GM12878 (cell line): Measurements from ENCODE around the gene RBM42. TPM values are rescaled to one million over a fixed set of nuclear protein-coding genes. Genes with fewer than 3 reads are reported as not detected.

Experiments used
- ATAC-seq: fragments of 200-7000 bp; cut with Tn5 transposase; 3 replicates; pipeline ENCODE4 v1.9.1; 2020; ENCODE audit warnings: mild to moderate bottlenecking, moderate library complexity
- BruUV-seq: library from RNA; stranded (reverse); fragments of 400-500 nt; replicated peaks from 2 replicates; lab custom pipeline; 2021; lab: Mats Ljungman, UMichigan
- CTCF ChIA-PET: fragments of 300-600 bp; sonication (Branson Sonifier 250); formaldehyde crosslinking; extraction: SDS; loops from one replicate; lab custom pipeline; 2021; ENCODE audit warnings: inconsistent platforms; lab: Yijun Ruan, JAX
- POLR2A ChIA-PET: fragments of 350-600 bp; formaldehyde crosslinking; extraction: SDS; loops from one replicate; lab custom pipeline; 2021; ENCODE audit warnings: inconsistent platforms; lab: Charles Lee
- RAD21 ChIA-PET: fragments of 300-600 bp; sonication (Branson Sonifier 250); formaldehyde crosslinking; loops from one replicate; lab custom pipeline; 2023; ENCODE audit warnings: antibody characterized with exemption; ENCODE audit not compliant: unreplicated experiment; lab: Charles Lee
- SMC1A ChIA-PET: fragments of 300-600 bp; sonication (Branson Sonifier 250); formaldehyde crosslinking; loops from one replicate; lab custom pipeline; 2023; ENCODE audit not compliant: unreplicated experiment, uncharacterized antibody; lab: Charles Lee
- DNase-seq: peaks from one replicate; pipeline ENCODE4 v3.0.0-alpha.2; 2011; ENCODE audit warnings: low read depth, low spot score
- FAIRE-seq: peaks from 3 replicates; lab custom pipeline; 2011; peaks lifted over from hg19 to GRCh38; lab: Jason Lieb, UNC
- H2AFZ ChIP-seq: 2 replicates; pipeline ENCODE4 v1.6.0; 2011; ENCODE audit warnings: low read depth, low read length, control low read depth; ENCODE audit not compliant: control insufficient read depth
- H3K27ac ChIP-seq: 2 replicates; pipeline ENCODE4 v1.5.1; 2011; ENCODE audit warnings: control low read depth; ENCODE audit not compliant: control insufficient read depth, insufficient read depth
- H3K27me3 ChIP-seq, 2 experiments: replicated peaks in 1 of 2; 2 replicates each; pipeline versions ENCODE4 v1.6.0 to v1.6.1; 2011; ENCODE audit warnings: low read length in 1 of 2; ENCODE audit not compliant: control insufficient read depth in 2 of 2, insufficient read depth in 2 of 2
- H3K36me3 ChIP-seq, 2 experiments: 2 replicates each; pipeline ENCODE4 v1.5.1; 2011; ENCODE audit warnings: low read length in 1 of 2; ENCODE audit not compliant: control insufficient read depth in 2 of 2, insufficient read depth in 2 of 2
- H3K4me1 ChIP-seq: 2 replicates; pipeline ENCODE4 v1.6.1; 2011; ENCODE audit warnings: mild to moderate bottlenecking, low read length, moderate library complexity, mixed read lengths; ENCODE audit not compliant: control insufficient read depth, insufficient read depth
- H3K4me2 ChIP-seq: 2 replicates; pipeline ENCODE4 v1.6.0; 2011; ENCODE audit warnings: control low read depth; ENCODE audit not compliant: control insufficient read depth, insufficient read depth
- H3K4me3 ChIP-seq: fragments of 200-600 bp; sonication (generic); 2 replicates; pipeline ENCODE4 v1.5.1; 2016
- H3K79me2 ChIP-seq: 2 replicates; pipeline ENCODE4 v1.6.0; 2011; ENCODE audit warnings: low read length; ENCODE audit not compliant: control insufficient read depth, insufficient read depth
- H3K9ac ChIP-seq: 2 replicates; pipeline ENCODE4 v1.8.0; 2011; ENCODE audit warnings: low read length, control low read depth, mixed read lengths; ENCODE audit not compliant: control insufficient read depth, insufficient read depth
- H3K9me3 ChIP-seq: replicated peaks from 3 replicates; pipeline ENCODE4 v1.5.1; 2011; ENCODE audit warnings: mild to moderate bottlenecking, low read length; ENCODE audit not compliant: control insufficient read depth, insufficient read depth
- H4K20me1 ChIP-seq: 2 replicates; pipeline ENCODE4 v1.6.0; 2011; ENCODE audit not compliant: control insufficient read depth, insufficient read depth
- ETV6 ChIP-seq, 2 experiments: fragments of 450-650 bp in 1 of 2; IDR thresholded peaks in 1 of 2; conservative IDR thresholded peaks in 1 of 2; 2 replicates each; pipeline ENCODE4 v1.6.1; 2014; ENCODE audit warnings: antibody characterized with exemption in 1 of 2, borderline replicate concordance in 1 of 2, low read depth in 1 of 2, mild to moderate bottlenecking in 1 of 2, moderate library complexity in 1 of 2
- JUNB ChIP-seq: IDR thresholded peaks from 2 replicates; pipeline ENCODE4 v1.6.1; 2016; ENCODE audit warnings: antibody characterized with exemption, mild to moderate bottlenecking
- MXI1 ChIP-seq: fragments of 150-350 bp; IDR thresholded peaks from 2 replicates; pipeline ENCODE4 v1.6.1; 2011; ENCODE audit warnings: low read depth, mild to moderate bottlenecking, inconsistent platforms, low read length, improper control_type of control experiment
- RAD51 ChIP-seq: fragments of 450-650 bp; IDR thresholded peaks from 2 replicates; pipeline ENCODE4 v1.6.1; 2016; ENCODE audit warnings: moderate library complexity, mild to moderate bottlenecking, inconsistent platforms
- RFX5 ChIP-seq: IDR thresholded peaks from 2 replicates; pipeline ENCODE4 v1.6.1; 2011; ENCODE audit warnings: low read depth, low read length, improper control_type of control experiment
- RUNX3 ChIP-seq: IDR thresholded peaks from 2 replicates; pipeline ENCODE4 v1.6.1; 2012; ENCODE audit warnings: low read length, inconsistent platforms
- SMAD5 ChIP-seq: IDR thresholded peaks from 2 replicates; pipeline ENCODE4 v1.6.1; 2016; ENCODE audit warnings: antibody characterized with exemption, low read depth
- SMARCA5 ChIP-seq: fragments of 450-650 bp; IDR thresholded peaks from 2 replicates; pipeline ENCODE4 v1.6.1; 2017; ENCODE audit warnings: mild to moderate bottlenecking
- ZNF622 ChIP-seq: fragments of 450-650 bp; IDR thresholded peaks from 2 replicates; pipeline ENCODE4 v1.6.1; 2017; ENCODE audit warnings: mild to moderate bottlenecking, inconsistent platforms
- WGBS: methylation state at CpG from one replicate; pipeline ENCODE4 v1.1.6; 2016; ENCODE audit warnings: low lambda C conversion rate; ENCODE audit not compliant: insufficient replicate concordance, insufficient coverage; ENCODE audit errors: missing lambda C conversion rate; 5-methylcytosine and 5-hydroxymethylcytosine counted together
- in situ Hi-C: fragments of 300-500 bp; cut with MboI; formaldehyde crosslinking; loops from 9 replicates; pipeline ENCODE4 v1.14.3; 2018; ENCODE audit warnings: mixed read lengths
- intact Hi-C: fragments of 100-400 bp; cut with micrococcal nuclease; formaldehyde crosslinking; loops from one replicate; pipeline ENCODE4 v1.14.2; 2022; ENCODE audit not compliant: unreplicated experiment
- polyA plus RNA-seq, 11 experiments: library from polyadenylated mRNA; depleted of rRNA in 4 of 11; unstranded in 6 of 11; stranded (reverse) in 5 of 11; fragments of >200 nt; fragmentation: Nextera tagmentation in 4 of 11; fragmentation: Illumina TruSeq in 1 of 11; extraction: Ambion mirVana in 4 of 11; extraction: Trizol in 1 of 11; gene quantifications; 1 replicate in 1 of 11; 2 replicates in 10 of 11; pipeline versions ENCODE4 v1.2.1 to v1.2.3, GENCODE V29; 2011 to 2016; ENCODE audit warnings: inconsistent platforms in 2 of 11, missing spikeins in 2 of 11, low read depth in 1 of 11
- total RNA-seq, 4 experiments: library from RNA; depleted of rRNA in 3 of 4; stranded (reverse); fragments of >200 nt in 3 of 4; fragmentation: Illumina TruSeq in 1 of 4; extraction: Trizol in 1 of 4; gene quantifications; 2 replicates each; pipeline versions ENCODE4 v1.2.1 to v1.2.3, GENCODE V29; 2013 to 2021
- TF ChIP-seq, protein P1 (sequence below): fragments of 450-650 bp; IDR thresholded peaks from 2 replicates; pipeline ENCODE4 v1.6.1; 2016; ENCODE audit warnings: mild to moderate bottlenecking
- TF ChIP-seq, protein P2 (sequence below), 3 experiments: IDR thresholded peaks in 2 of 3; conservative IDR thresholded peaks in 1 of 3; 2 replicates each; pipeline ENCODE4 v1.5.1; 2011; ENCODE audit warnings: low read depth in 3 of 3, low read length in 3 of 3, mild to moderate bottlenecking in 3 of 3, control low read depth in 2 of 3, moderate library complexity in 2 of 3, inconsistent platforms in 1 of 3, mixed read lengths in 1 of 3; ENCODE audit not compliant: control insufficient read depth in 2 of 3, insufficient read depth in 1 of 3; ENCODE audit errors: extremely low read depth in 1 of 3

The RBM42 gene
- total and polyA plus RNA-seq, 10 of the 15 experiments (the other 5 are each of a cell fraction or from before 2014, with no cell fraction given): 4.2 to 117 (median 48.5) TPM

DNA sequence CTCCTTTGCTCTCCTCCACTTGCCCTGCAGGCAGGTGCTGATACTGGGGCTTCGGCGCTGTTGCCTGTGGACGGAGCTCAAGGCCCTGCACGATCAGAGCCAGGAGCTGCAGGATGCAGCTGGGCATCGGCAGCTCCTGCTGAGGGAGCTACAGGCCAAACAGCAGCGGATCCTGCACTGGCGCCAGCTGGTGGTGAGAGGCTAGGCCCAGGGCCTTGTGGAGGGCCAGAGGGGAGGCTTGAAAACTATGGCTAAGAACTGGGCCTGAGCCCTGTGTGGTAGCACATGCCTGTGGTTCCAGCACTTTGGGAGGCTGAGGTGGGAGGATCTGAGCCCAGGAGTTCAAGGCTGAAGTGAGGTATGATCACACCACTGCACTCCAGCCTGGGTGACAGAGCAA lies 10.0 kb upstream of the RBM42 start (continued):
- no peak for TF ChIP-seq ETV6 (conservative IDR thresholded peaks at IDR 0.05 in 1 of 2, IDR thresholded peaks at IDR 0.05 in 1 of 2; ENCODE audit: borderline replicate concordance in 1 of 2, low read depth in 1 of 2)
- TF ChIP-seq SMAD5: no peak
- TF ChIP-seq, protein P1, sequence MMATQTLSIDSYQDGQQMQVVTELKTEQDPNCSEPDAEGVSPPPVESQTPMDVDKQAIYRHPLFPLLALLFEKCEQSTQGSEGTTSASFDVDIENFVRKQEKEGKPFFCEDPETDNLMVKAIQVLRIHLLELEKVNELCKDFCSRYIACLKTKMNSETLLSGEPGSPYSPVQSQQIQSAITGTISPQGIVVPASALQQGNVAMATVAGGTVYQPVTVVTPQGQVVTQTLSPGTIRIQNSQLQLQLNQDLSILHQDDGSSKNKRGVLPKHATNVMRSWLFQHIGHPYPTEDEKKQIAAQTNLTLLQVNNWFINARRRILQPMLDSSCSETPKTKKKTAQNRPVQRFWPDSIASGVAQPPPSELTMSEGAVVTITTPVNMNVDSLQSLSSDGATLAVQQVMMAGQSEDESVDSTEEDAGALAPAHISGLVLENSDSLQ: no peak
- no peak for TF ChIP-seq JUNB

DNA sequence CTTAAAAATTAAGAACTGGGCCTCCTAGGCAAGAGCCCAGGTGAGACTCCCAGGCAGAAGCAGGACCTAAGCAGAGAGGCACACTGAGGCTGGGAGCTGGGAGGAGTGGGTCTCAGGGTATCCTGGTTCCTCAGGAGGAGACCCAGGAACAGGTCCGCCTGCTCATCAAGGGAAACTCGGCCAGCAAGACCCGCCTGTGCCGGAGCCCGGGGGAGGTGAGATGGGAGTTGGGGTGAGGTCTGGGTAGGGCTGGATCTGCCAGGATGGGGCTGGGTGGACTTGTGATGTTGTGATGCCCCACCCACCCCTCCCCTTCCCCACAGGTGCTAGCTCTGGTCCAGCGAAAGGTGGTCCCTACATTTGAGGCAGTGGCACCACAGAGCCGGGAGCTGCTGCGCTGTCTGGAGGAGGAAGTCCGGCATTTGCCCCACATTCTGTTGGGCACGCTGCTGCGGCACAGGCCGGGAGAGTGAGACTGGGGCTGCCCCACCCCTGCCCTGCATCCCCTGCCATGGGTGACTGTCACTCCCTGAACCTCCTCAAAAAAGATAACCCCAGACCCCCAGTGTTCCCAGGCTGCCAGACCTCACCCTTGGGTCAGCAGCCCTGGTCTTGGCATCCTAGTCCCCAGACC lies 9.4 kb upstream of the RBM42 start:
- FAIRE-seq (no peak), DNase-seq (no peak), ATAC-seq (no peak)
- BruUV-seq: no TSS peak
- SMC1A ChIA-PET: no interaction called here
- CTCF ChIA-PET: no interaction called here
- TF ChIP-seq SMARCA5 (no peak), ETV6 (conservative IDR thresholded peaks at IDR 0.05 in 1 of 2, IDR thresholded peaks at IDR 0.05 in 1 of 2; ENCODE audit: borderline replicate concordance in 1 of 2, low read depth in 1 of 2) (no peak), MXI1 (no peak), RUNX3 (no peak), RAD51 (no peak), RFX5 (no peak), ZNF622 (no peak)
- TF ChIP-seq, protein P2, sequence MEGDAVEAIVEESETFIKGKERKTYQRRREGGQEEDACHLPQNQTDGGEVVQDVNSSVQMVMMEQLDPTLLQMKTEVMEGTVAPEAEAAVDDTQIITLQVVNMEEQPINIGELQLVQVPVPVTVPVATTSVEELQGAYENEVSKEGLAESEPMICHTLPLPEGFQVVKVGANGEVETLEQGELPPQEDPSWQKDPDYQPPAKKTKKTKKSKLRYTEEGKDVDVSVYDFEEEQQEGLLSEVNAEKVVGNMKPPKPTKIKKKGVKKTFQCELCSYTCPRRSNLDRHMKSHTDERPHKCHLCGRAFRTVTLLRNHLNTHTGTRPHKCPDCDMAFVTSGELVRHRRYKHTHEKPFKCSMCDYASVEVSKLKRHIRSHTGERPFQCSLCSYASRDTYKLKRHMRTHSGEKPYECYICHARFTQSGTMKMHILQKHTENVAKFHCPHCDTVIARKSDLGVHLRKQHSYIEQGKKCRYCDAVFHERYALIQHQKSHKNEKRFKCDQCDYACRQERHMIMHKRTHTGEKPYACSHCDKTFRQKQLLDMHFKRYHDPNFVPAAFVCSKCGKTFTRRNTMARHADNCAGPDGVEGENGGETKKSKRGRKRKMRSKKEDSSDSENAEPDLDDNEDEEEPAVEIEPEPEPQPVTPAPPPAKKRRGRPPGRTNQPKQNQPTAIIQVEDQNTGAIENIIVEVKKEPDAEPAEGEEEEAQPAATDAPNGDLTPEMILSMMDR (IDR thresholded peaks at IDR 0.05 in 2 of 3, conservative IDR thresholded peaks at IDR 0.05 in 1 of 3; ENCODE audit: control insufficient read depth in 2 of 3, extremely low read depth in 1 of 3, insufficient read depth in 1 of 3, low read depth in 3 of 3, low read length in 3 of 3): no peak
- Histone ChIP-seq H3K4me1 (no peaks in the 10 kb centered on the region), H3K9me3 (no peaks in the 10 kb centered on the region), H3K27me3 (no peaks in the 10 kb centered on the region), H2AFZ (no peak overlapping the region), H3K27ac (no peak overlapping the region), H3K9ac (no peak overlapping the region), H3K4me2 (no peak overlapping the region), H3K36me3 (no peaks in the 10 kb centered on the region; a peak in 1 of 4 replicates), H3K79me2 (no peaks in the 10 kb centered on the region), H4K20me1 (no peaks in the 10 kb centered on the region), H3K4me3 (no peak overlapping the region)
- in situ Hi-C loops (no loop called here), intact Hi-C loops (no loop called here)
- WGBS: 98% methylated on average over 10 of the region's 12 CpGs
- RAD21 ChIA-PET: no interaction called here
- POLR2A ChIA-PET: no interaction called here
